SK-N-SH (cell line): Measurements from ENCODE around the gene HDHD5. TPM values are rescaled to one million over a fixed set of nuclear protein-coding genes. Genes with fewer than 3 reads are reported as not detected.

ENCODE experiments used
- CTCF ChIA-PET: fragments of 300-600, 350-600 bp; formaldehyde crosslinking; extraction: SDS; loops from one replicate; lab custom pipeline; 2021; lab: Yijun Ruan, JAX
- POLR2A ChIA-PET: fragments of 350-600 bp; sonication (Branson Sonifier 250); formaldehyde crosslinking; extraction: SDS; loops from one replicate; lab custom pipeline; 2020; ENCODE audit warnings: antibody characterized with exemption, inconsistent platforms; lab: Yijun Ruan, JAX
- DNase-seq: peaks from one replicate; pipeline ENCODE4 v3.0.0; 2012
- H2AFZ ChIP-seq: fragments of 200-600 bp; sonication (generic); 2 replicates; pipeline ENCODE4 v1.8.1; 2016; ENCODE audit warnings: antibody characterized with exemption, mild to moderate bottlenecking, low read depth
- H3F3A ChIP-seq: fragments of 200-600 bp; sonication (generic); replicated peaks from 2 replicates; pipeline ENCODE3; 2016; ENCODE audit warnings: antibody characterized with exemption, mild to moderate bottlenecking; ENCODE audit not compliant: insufficient read depth
- H3K27ac ChIP-seq, 2 experiments: fragments of 200-500 bp in 1 of 2; fragments of 200-600 bp in 1 of 2; sonication (Bioruptor generic) in 1 of 2; sonication (generic), shearing (Covaris generic) in 1 of 2; 2 replicates each; pipeline versions ENCODE4 v1.5.1 to v1.6.1; 2014 to 2016; ENCODE audit warnings: low read depth in 2 of 2, inconsistent platforms in 1 of 2, low read length in 1 of 2, mild to moderate bottlenecking in 1 of 2, mixed read lengths in 1 of 2
- H3K27me3 ChIP-seq: fragments of 200-600 bp; sonication (generic), shearing (Covaris generic); 2 replicates; pipeline ENCODE4 v1.6.1; 2016; ENCODE audit warnings: mixed run types; ENCODE audit not compliant: insufficient read depth
- H3K36me3 ChIP-seq, 2 experiments: fragments of 200-500 bp in 1 of 2; fragments of 200-600 bp in 1 of 2; sonication (Bioruptor generic) in 1 of 2; sonication (generic) in 1 of 2; replicated peaks in 1 of 2; 2 replicates each; pipeline versions ENCODE3 to v1.5.1; 2014 to 2016; ENCODE audit warnings: low read length in 1 of 2, mild to moderate bottlenecking in 1 of 2; ENCODE audit not compliant: insufficient read depth in 2 of 2, control insufficient read depth in 1 of 2
- H3K4me1 ChIP-seq, 2 experiments: fragments of 200-500 bp in 1 of 2; fragments of 200-600 bp in 1 of 2; sonication (Bioruptor generic) in 1 of 2; sonication (generic), shearing (Covaris generic) in 1 of 2; 2 replicates each; pipeline versions ENCODE4 v1.5.1 to v1.6.1; 2014 to 2016; ENCODE audit warnings: low read depth in 1 of 2, low read length in 1 of 2, mixed run types in 1 of 2; ENCODE audit not compliant: insufficient read depth in 2 of 2, control insufficient read depth in 1 of 2
- H3K4me2 ChIP-seq: fragments of 200-600 bp; sonication (generic), shearing (Covaris generic); 2 replicates; pipeline ENCODE4 v1.6.1; 2017; ENCODE audit warnings: mixed run types
- H3K4me3 ChIP-seq, 2 experiments: fragments of 200-500 bp in 1 of 2; fragments of 200-600 bp in 1 of 2; sonication (Bioruptor generic) in 1 of 2; sonication (generic), shearing (Covaris generic) in 1 of 2; 2 replicates each; pipeline versions ENCODE4 v1.5.1 to v1.8.1; 2014 to 2016; ENCODE audit warnings: low read depth in 2 of 2, inconsistent platforms in 1 of 2, low read length in 1 of 2, mild to moderate bottlenecking in 1 of 2, mixed read lengths in 1 of 2, moderate library complexity in 1 of 2
- H3K79me2 ChIP-seq: fragments of 200-600 bp; sonication (generic); 2 replicates; pipeline ENCODE4 v1.8.1; 2017; ENCODE audit warnings: mild to moderate bottlenecking; ENCODE audit not compliant: insufficient read depth
- H3K9ac ChIP-seq: fragments of 200-600 bp; sonication (generic); 2 replicates; pipeline ENCODE4 v1.6.1; 2017; ENCODE audit warnings: mixed run types
- H3K9me2 ChIP-seq: fragments of 200-600 bp; sonication (generic); 2 replicates; pipeline ENCODE4 v1.6.1; 2017; ENCODE audit warnings: mixed run types
- H3K9me3 ChIP-seq: fragments of 200-600 bp; sonication (generic); 2 replicates; pipeline ENCODE4 v1.6.1; 2017; ENCODE audit warnings: mixed run types, mild to moderate bottlenecking, moderate library complexity
- H4K20me1 ChIP-seq: fragments of 200-600 bp; sonication (generic); 2 replicates; pipeline ENCODE4 v1.6.1; 2017; ENCODE audit warnings: mild to moderate bottlenecking, mixed run types; ENCODE audit not compliant: insufficient read depth
- EP300 ChIP-seq, 2 experiments: IDR thresholded peaks; 2 replicates each; pipeline versions ENCODE4 v1.4.0 to v1.6.1; 2012; ENCODE audit warnings: borderline replicate concordance in 1 of 2, low read depth in 1 of 2, low read length in 1 of 2
- EZH2phosphoT487 ChIP-seq: fragments of 200-600 bp; sonication (generic); IDR thresholded peaks from 2 replicates; pipeline ENCODE4 v1.6.1; 2017; ENCODE audit warnings: low read depth, mixed run types, mild to moderate bottlenecking, antibody characterized with exemption, moderate library complexity, borderline replicate concordance
- FOSL2 ChIP-seq: IDR thresholded peaks from 2 replicates; pipeline ENCODE4 v1.4.0; 2012; ENCODE audit warnings: low read depth, mild to moderate bottlenecking, moderate library complexity, borderline replicate concordance
- FOXJ3 ChIP-seq: sonication (generic); formaldehyde crosslinking; IDR thresholded peaks from 2 replicates; pipeline ENCODE4 v1.5.1; 2020; ENCODE audit warnings: mild to moderate bottlenecking, missing genetic modification reagents
- GATA2 ChIP-seq: sonication (generic); formaldehyde crosslinking; IDR thresholded peaks from 2 replicates; pipeline ENCODE4 v1.5.0; 2020; ENCODE audit warnings: mild to moderate bottlenecking, missing genetic modification reagents
- MEF2A ChIP-seq: IDR thresholded peaks from 2 replicates; pipeline ENCODE4 v1.4.0; 2012; ENCODE audit warnings: low read depth, borderline replicate concordance
- MXI1 ChIP-seq: IDR thresholded peaks from 2 replicates; pipeline ENCODE4 v1.6.1; 2012; ENCODE audit warnings: mild to moderate bottlenecking, low read depth, low read length, improper control_type of control experiment
- NFIC ChIP-seq: IDR thresholded peaks from 2 replicates; pipeline ENCODE4 v1.4.0; 2012; ENCODE audit warnings: borderline replicate concordance
- NRF1 ChIP-seq: IDR thresholded peaks from 2 replicates; pipeline ENCODE4 v1.6.1; 2012; ENCODE audit warnings: low read depth, mild to moderate bottlenecking, low read length
- POLR2AphosphoS5 ChIP-seq: IDR thresholded peaks from 2 replicates; pipeline ENCODE4 v1.6.1; 2012; ENCODE audit warnings: low read depth, low read length
- RCOR1 ChIP-seq: fragments of 150-350 bp; IDR thresholded peaks from 2 replicates; pipeline ENCODE4 v1.6.1; 2017; ENCODE audit warnings: antibody characterized with exemption, low read length
- RFX5 ChIP-seq: IDR thresholded peaks from 2 replicates; pipeline ENCODE4 v1.6.1; 2012; ENCODE audit warnings: mild to moderate bottlenecking, improper control_type of control experiment, low read length
- RXRA ChIP-seq: IDR thresholded peaks from 2 replicates; pipeline ENCODE4 v1.4.0; 2012; ENCODE audit warnings: low read depth, mild to moderate bottlenecking, borderline replicate concordance
- SMC3 ChIP-seq: IDR thresholded peaks from 2 replicates; pipeline ENCODE4 v1.6.1; 2012; ENCODE audit warnings: low read depth, low read length, improper control_type of control experiment
- TCF12 ChIP-seq: IDR thresholded peaks from 2 replicates; pipeline ENCODE4 v1.4.0; 2012
- YY1 ChIP-seq: IDR thresholded peaks from 2 replicates; pipeline ENCODE4 v1.4.0; 2012; ENCODE audit warnings: low read depth, mild to moderate bottlenecking
- WGBS: methylation state at CpG from one replicate; pipeline ENCODE4 v1.1.6; 2017; ENCODE audit warnings: low lambda C conversion rate; 5-methylcytosine and 5-hydroxymethylcytosine counted together
- polyA plus RNA-seq, 3 experiments: library from polyadenylated mRNA; depleted of rRNA; stranded (reverse); fragments of >200 nt; gene quantifications; 2 replicates each; pipeline ENCODE4 v1.2.3, GENCODE V29; 2012
- TF ChIP-seq, protein P1 (sequence below): IDR thresholded peaks from 2 replicates; pipeline ENCODE4 v1.4.0; 2012; ENCODE audit warnings: low read depth
- TF ChIP-seq, protein P2 (sequence below): IDR thresholded peaks from 2 replicates; pipeline ENCODE4 v1.4.0; 2012; ENCODE audit warnings: low read depth, borderline replicate concordance
- TF ChIP-seq, protein P3 (sequence below): fragments of 150-350 bp; IDR thresholded peaks from 2 replicates; pipeline ENCODE4 v1.6.1; 2017; ENCODE audit warnings: antibody characterized with exemption, low read length, low read depth, borderline replicate concordance
- TF ChIP-seq, protein P4 (sequence below): IDR thresholded peaks from 2 replicates; pipeline ENCODE4; 2012

Gene HDHD5
- polyA plus RNA-seq, 1 of the 3 experiments (the other 2 are of a cell fraction) = 43.3 TPM

DNA sequence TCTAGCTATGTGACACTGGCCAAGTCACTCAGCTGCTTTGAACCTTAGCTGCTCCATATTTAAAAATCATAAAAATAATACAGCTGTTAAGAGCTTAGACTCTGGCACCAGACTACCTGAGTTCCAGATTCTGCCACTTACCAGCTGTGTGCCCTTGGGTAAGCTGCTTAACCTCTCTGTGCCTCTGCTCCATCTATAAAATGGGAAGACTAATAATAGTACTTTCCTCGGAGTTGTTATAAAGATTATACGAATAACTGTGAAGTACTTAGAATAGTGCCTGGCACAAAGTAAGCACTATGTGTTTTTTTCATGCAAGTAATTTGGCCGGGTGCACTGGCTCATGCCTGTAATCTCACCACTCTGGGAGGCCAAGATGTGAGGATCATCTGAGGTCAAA lies 1.4 kb downstream of the HDHD5 start:
- WGBS = 98% methylated on average over 3 of the region's 3 CpGs
- H3K4me1 ChIP-seq = peaks cover 0 to 9% of the 10 kb centered on the region in 2 experiments; a peak in 1 of 4 replicates
- POLR2A ChIA-PET = interaction anchor here (1.4 kb wide), 1 partner anchor 14 kb away, joined by 6 read pairs; no protein-coding TSS in a partner anchor
- H3F3A ChIP-seq = peaks cover 6% of the 10 kb centered on the region
- H3K4me3 ChIP-seq = peak overlapping the region in 1 of 2 experiments; percentile 90; a peak in 3 of 4 replicates
- H3K27me3 ChIP-seq = no peaks in the 10 kb centered on the region
- H3K9me2 ChIP-seq = no peaks in the 10 kb centered on the region
- peak overlapping the region; percentile 93 for H3K4me2 ChIP-seq
- peaks cover 61% of the 10 kb centered on the region for H3K79me2 ChIP-seq
- TF ChIP-seq FOSL2 (no peak), TCF12 (no peak), EZH2phosphoT487 (no peak), NRF1 (no peak), RFX5 (no peak), RCOR1 (no peak), MEF2A (no peak)
- TF ChIP-seq, protein P1, sequence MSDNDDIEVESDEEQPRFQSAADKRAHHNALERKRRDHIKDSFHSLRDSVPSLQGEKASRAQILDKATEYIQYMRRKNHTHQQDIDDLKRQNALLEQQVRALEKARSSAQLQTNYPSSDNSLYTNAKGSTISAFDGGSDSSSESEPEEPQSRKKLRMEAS = no peak
- TF ChIP-seq, protein P2, sequence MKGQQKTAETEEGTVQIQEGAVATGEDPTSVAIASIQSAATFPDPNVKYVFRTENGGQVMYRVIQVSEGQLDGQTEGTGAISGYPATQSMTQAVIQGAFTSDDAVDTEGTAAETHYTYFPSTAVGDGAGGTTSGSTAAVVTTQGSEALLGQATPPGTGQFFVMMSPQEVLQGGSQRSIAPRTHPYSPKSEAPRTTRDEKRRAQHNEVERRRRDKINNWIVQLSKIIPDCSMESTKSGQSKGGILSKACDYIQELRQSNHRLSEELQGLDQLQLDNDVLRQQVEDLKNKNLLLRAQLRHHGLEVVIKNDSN = no peak
- no peaks in the 10 kb centered on the region for H3K9me3 ChIP-seq
- H2AFZ ChIP-seq = no peak overlapping the region
- DNase-seq = no peak
- CTCF ChIA-PET = interaction anchor here (1.3 to 7.5 kb wide), 3 partner anchors 14 to 344 kb away, joined by 3 to 96 read pairs (median 9); no protein-coding TSS in a partner anchor
- no peaks in the 10 kb centered on the region for H3K36me3 ChIP-seq
- no peak overlapping the region for H3K9ac ChIP-seq
- no peak overlapping the region; a peak in 1 of 4 replicates for H3K27ac ChIP-seq
- H4K20me1 ChIP-seq = peaks cover 26% of the 10 kb centered on the region

DNA sequence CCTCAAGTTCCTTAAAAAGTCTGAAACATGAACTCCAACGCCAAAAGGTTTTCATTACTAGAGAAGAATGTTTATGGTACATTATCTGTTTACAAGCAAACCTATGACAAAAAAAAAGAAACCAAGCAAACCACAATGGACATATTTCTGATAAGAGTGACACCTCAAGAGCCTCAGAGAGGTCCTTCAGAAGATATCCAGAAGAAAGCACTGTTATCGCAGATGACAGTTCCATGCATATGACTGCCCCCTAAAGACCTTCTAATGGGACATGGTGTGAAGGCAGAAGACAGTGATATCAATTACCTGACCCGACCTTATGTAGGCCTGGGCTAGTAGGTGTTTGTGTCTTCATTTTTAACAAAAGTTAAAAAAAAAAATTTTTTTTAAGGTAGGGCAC lies 3.1 kb downstream of the HDHD5 start:
- H3K9me2 ChIP-seq = no peaks in the 10 kb centered on the region
- H3K9me3 ChIP-seq = no peaks in the 10 kb centered on the region
- H3K27me3 ChIP-seq = no peaks in the 10 kb centered on the region
- 0 out of 2 replicates have a peak overlapping the region, but pooled peaks have one; percentile 1 for H3K4me2 ChIP-seq
- peaks cover 6% of the 10 kb centered on the region for H3F3A ChIP-seq
- H3K4me3 ChIP-seq = no peak overlapping the region
- 84% methylated on average over 3 of the region's 3 CpGs for WGBS
- peaks cover 0 to 9% of the 10 kb centered on the region in 2 experiments; a peak in 1 of 4 replicates for H3K4me1 ChIP-seq
- POLR2A ChIA-PET = interaction anchor here (1.8 kb wide), 1 partner anchor 16 kb away, joined by 5 read pairs; no protein-coding TSS in a partner anchor
- no peak overlapping the region for H2AFZ ChIP-seq
- peaks cover 36% of the 10 kb centered on the region for H4K20me1 ChIP-seq
- no peak for TF ChIP-seq RXRA
- TF ChIP-seq, protein P3, sequence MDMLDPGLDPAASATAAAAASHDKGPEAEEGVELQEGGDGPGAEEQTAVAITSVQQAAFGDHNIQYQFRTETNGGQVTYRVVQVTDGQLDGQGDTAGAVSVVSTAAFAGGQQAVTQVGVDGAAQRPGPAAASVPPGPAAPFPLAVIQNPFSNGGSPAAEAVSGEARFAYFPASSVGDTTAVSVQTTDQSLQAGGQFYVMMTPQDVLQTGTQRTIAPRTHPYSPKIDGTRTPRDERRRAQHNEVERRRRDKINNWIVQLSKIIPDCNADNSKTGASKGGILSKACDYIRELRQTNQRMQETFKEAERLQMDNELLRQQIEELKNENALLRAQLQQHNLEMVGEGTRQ = no peak
- no peak for TF ChIP-seq EP300 (IDR thresholded peaks at IDR 0.05; ENCODE audit: borderline replicate concordance in 1 of 2, low read depth in 1 of 2, low read length in 1 of 2)
- no peak for TF ChIP-seq GATA2 (CRISPR knock-in tag)
- no peak for TF ChIP-seq MXI1
- TF ChIP-seq POLR2AphosphoS5 = no peak
- no peak for TF ChIP-seq NFIC
- TF ChIP-seq, protein P2 = no peak
- no peak for TF ChIP-seq SMC3
- no peak for TF ChIP-seq YY1
- TF ChIP-seq RFX5 = no peak
- no peak for TF ChIP-seq FOXJ3 (CRISPR knock-in tag)
- no peak for TF ChIP-seq NRF1
- TF ChIP-seq RCOR1 = no peak
- TF ChIP-seq, protein P1 = no peak
- TF ChIP-seq FOSL2 = no peak
- TF ChIP-seq, protein P4, sequence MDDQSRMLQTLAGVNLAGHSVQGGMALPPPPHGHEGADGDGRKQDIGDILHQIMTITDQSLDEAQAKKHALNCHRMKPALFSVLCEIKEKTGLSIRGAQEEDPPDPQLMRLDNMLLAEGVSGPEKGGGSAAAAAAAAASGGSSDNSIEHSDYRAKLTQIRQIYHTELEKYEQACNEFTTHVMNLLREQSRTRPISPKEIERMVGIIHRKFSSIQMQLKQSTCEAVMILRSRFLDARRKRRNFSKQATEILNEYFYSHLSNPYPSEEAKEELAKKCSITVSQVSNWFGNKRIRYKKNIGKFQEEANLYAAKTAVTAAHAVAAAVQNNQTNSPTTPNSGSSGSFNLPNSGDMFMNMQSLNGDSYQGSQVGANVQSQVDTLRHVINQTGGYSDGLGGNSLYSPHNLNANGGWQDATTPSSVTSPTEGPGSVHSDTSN = no peak
- TF ChIP-seq TCF12 = no peak
- no peaks in the 10 kb centered on the region for H3K36me3 ChIP-seq
- peaks cover 77% of the 10 kb centered on the region for H3K79me2 ChIP-seq
- DNase-seq = no peak
- no peak overlapping the region for H3K27ac ChIP-seq
- no peak overlapping the region for H3K9ac ChIP-seq
- CTCF ChIA-PET = interaction anchor here (7.5 kb wide), 1 partner anchor 16 kb away, joined by 96 read pairs; no protein-coding TSS in a partner anchor
